Measurements from ENCODE around the gene KCNG2. TPM values are rescaled to one million over a fixed set of nuclear protein-coding genes. Genes with fewer than 3 reads are reported as not detected.

The KCNG2 gene
- total and polyA plus RNA-seq, 5 experiments from 2014 or later, result not detected

DNA sequence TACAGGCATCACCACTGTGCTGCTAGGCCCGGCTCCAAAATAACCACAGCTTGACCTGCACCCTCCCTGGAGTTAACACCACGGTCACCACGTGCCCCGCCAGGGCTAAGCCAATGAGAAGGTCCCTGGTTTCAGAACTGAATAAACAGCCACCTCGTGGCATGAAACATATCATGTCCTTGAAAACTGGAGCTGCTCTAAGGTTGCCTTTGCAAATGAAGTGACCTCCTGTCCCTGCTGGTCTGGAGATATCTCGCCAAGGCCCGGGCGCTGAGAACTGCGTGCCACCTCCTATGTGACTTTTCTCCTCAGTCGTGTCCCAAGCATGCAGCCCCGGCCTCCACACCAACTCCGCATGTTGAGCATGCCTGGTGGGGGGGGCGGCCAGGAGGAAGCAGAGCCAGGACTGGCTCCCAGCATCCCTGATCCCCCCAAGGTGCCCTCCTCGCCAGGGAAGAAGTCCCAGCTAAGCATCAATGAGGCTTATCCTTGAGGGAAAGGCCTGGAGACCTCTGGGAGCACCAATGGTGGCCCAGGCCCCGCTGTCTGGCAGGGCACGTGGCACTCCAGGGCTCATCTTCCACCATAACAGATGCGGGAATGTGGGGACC is 16.3 kb upstream of the KCNG2 start:
- POLR2A ChIA-PET, result no interaction called here
- DNase-seq (no peak), ATAC-seq (no peak)
- Mint-ChIP-seq H3K36me3 (no peaks in the 10 kb centered on the region), H3K4me3 (no peak overlapping the region), H3K9me3 (peaks cover 0 to 4% (median 0%) of the 10 kb centered on the region in 9 donors), H3K4me1 (no peaks in the 10 kb centered on the region), H3K27me3 (peaks cover 9 to 63% (median 41%) of the 10 kb centered on the region in 5 donors), H3K27ac (no peak overlapping the region)

DNA sequence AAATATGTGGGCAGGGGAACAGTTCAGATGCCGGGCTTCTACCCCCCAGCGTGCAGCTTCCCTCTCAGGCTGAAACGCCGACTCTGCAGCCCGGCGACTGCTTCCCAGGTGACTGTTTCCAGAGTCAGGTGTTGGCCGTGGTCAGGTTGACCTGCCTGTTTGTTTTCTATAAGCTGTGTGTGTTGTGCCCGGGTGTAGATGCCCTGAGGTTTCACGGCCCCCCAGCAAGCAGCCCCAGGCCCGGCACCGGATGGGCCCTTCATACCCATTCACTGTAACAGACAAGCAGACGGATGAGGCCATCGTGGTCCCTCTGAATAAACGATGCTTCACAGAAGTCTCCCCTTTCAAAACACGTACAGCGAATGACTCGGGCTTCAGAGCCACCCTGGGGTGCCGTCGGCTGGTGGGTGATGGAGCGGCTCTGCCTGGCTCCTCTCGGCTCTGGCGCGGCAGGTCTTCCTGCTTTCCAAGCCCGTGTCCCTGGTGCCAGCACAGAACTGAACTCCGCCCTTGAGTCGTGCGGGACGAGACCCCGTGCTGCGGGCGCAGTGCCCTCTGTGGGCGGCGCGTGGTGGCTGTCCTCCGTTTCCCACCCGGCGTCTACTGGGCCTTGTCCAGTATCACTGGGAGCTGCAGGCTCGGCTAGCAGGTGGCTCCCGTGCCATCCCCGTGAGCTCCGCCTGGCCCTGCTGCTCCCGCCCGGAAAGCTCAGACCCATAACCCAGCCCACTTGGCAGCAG is 15.0 kb upstream of the KCNG2 start:
- Mint-ChIP-seq H3K4me3 (no peak overlapping the region), H3K4me1 (peaks cover 0 to 3% (median 0%) of the 10 kb centered on the region in 4 donors), H3K27ac (peak overlapping the region in 1 of 10 donors; percentile 7), H3K27me3 (peaks cover 6 to 62% (median 37%) of the 10 kb centered on the region in 5 donors), H3K9me3 (no peaks in the 10 kb centered on the region), H3K36me3 (no peaks in the 10 kb centered on the region)
- no peak for ATAC-seq
- POLR2A ChIA-PET, result no interaction called here
- no peak for DNase-seq

DNA sequence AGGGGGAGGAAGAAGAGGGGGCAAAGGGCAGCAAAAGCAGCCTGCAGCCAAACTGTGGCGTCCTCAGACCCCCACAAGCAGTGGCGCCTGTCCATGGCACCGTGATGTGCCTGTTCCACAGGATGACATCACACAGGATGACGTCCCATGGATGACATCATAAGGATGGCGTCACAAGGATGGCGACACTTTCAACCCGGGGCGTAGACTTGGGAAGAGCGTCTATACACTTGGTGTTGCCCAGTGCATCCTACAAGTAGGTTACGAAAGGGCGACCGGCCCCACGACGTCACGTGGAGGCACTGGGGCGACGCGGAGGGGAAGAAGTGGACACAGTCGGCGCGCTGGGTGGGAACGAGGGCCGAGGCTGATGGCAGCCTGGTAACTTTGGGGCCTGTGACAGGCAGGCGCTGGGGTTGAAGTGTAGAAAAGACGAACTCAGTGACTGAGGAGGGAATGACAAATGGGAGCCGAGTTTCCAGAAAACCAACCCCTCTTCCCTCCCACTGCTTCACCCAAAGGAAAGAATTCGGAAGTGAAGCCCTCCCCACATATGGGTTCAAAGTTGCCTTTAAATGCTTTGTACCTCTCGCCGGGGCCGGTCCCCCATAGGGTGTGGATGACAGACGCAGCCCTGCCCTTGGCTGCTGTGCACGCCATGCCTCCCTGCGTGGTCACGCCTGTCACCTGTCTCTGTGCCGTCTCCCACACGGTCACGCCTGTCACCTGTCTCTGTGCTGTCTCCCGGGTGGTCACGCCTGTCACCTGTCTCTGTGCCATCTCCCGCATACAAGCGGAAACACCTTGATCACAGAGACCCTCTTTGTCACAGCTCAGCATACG is 13.4 kb upstream of the KCNG2 start:
- H3K27ac Mint-ChIP-seq, result peak overlapping the region in 2 of 10 donors; percentile 34 to 70
- no peaks in the 10 kb centered on the region for H3K9me3 Mint-ChIP-seq
- H3K36me3 Mint-ChIP-seq, result no peaks in the 10 kb centered on the region
- POLR2A ChIA-PET, result no interaction called here
- peaks cover 0 to 7% (median 2%) of the 10 kb centered on the region in 4 donors for H3K4me1 Mint-ChIP-seq
- peak overlapping the region in 1 of 10 donors; percentile 34 for H3K4me3 Mint-ChIP-seq
- ATAC-seq (no peak), DNase-seq (no peak)
- H3K27me3 Mint-ChIP-seq, result peaks cover 10 to 60% (median 31%) of the 10 kb centered on the region in 5 donors

DNA sequence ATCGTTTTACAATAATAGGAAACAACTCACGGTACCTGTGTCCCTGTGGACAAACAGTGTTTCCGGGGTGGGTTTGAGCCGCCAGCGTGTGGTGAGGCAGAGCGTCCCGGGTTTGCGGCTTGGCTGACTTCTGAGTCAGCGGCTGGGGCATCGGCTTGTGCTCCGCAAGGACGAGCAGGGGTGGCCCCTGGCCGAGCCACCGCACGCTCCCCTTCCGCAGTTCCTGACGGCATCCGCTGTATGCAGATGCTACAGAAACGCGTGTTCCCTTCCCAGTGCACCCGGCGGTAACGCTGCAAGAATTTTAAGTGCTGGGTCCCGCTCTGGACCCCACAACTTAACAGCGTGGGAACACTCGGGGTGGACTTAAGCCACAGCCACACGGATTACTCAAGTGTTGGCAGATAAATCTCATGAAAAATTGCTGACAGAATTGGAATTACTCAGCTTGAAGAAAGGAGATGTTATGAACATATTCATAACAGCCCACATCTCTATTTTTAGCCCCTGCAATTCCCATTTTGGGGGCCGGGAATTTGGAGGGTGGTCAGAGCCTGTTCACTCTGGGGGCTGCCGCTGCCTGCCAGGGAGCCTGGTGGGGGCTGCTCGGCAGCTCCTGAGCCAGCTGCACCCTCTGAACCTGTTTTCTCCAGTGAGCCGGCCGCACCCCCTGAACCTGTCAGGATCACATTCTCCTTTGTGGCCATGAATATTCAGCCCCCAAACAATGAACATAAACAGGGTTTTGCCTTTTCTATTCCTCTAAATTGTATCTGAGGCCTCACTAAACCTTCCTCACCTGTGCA is 12.6 kb upstream of the KCNG2 start:
- H3K27me3 Mint-ChIP-seq, result peaks cover 10 to 64% (median 37%) of the 10 kb centered on the region in 5 donors
- H3K36me3 Mint-ChIP-seq, result no peaks in the 10 kb centered on the region

DNA sequence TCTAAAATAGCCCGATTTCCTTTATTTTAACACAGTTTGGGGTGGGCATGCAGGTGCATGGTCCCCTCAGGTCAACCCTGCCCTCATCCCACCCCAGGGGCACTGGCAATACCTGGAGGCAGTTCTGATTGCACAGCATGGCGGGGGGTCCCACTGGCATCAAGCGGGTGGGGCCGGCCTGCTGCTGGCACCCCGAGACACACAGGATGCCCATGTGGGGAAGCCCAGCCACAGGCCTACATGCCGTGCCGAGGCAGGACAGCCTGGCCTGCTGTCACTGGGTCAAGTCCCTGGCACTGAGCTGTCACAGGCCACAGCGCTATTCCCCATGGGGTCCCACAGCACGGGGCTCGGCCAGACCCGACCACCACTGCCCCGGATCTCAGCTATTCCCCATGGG is 11.9 kb upstream of the KCNG2 start:
- no peak for DNase-seq
- POLR2A ChIA-PET, result no interaction called here
- Mint-ChIP-seq H3K36me3 (no peaks in the 10 kb centered on the region), H3K27me3 (peaks cover 13 to 70% (median 41%) of the 10 kb centered on the region in 5 donors), H3K27ac (no peak overlapping the region), H3K9me3 (no peaks in the 10 kb centered on the region), H3K4me1 (peaks cover 0 to 8% (median 6%) of the 10 kb centered on the region in 4 donors), H3K4me3 (no peak overlapping the region)
- no peak for ATAC-seq

More for the DNA sequence above, 12.6 kb upstream of the KCNG2 start:
- Mint-ChIP-seq H3K4me3 (peak overlapping the region in 1 of 10 donors; percentile 34), H3K27ac (no peak overlapping the region), H3K9me3 (no peaks in the 10 kb centered on the region), H3K4me1 (peaks cover 0 to 7% (median 3%) of the 10 kb centered on the region in 4 donors)
- POLR2A ChIA-PET, result no interaction called here
- DNase-seq, result no peak
- ATAC-seq, result no peak

DNA sequence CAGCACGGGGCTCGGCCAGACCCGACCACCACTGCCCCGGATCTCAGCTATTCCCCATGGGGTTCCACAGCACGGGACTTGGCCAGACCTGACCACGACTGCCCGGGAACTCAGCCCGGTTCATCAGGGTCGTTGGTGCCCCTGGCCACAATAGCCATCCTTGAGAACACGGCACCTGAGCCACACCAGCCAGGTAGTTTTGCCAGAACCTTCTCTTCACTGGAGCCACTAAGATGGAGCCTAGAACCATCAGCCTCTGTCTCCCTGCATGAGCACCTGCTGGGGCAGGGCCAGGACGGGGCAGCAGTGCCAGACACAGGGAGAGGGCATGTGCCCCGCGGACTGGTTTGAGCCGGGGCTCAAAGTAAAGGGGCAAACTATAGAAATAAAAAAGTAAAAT is 11.4 kb upstream of the KCNG2 start:
- Mint-ChIP-seq H3K27me3 (peaks cover 18 to 75% (median 46%) of the 10 kb centered on the region in 5 donors), H3K9me3 (no peaks in the 10 kb centered on the region), H3K4me3 (no peak overlapping the region), H3K36me3 (no peaks in the 10 kb centered on the region), H3K27ac (no peak overlapping the region), H3K4me1 (peaks cover under 1 to 13% (median 10%) of the 10 kb centered on the region in 4 donors)
- POLR2A ChIA-PET, result no interaction called here
- ATAC-seq, result no peak
- no peak for DNase-seq

DNA sequence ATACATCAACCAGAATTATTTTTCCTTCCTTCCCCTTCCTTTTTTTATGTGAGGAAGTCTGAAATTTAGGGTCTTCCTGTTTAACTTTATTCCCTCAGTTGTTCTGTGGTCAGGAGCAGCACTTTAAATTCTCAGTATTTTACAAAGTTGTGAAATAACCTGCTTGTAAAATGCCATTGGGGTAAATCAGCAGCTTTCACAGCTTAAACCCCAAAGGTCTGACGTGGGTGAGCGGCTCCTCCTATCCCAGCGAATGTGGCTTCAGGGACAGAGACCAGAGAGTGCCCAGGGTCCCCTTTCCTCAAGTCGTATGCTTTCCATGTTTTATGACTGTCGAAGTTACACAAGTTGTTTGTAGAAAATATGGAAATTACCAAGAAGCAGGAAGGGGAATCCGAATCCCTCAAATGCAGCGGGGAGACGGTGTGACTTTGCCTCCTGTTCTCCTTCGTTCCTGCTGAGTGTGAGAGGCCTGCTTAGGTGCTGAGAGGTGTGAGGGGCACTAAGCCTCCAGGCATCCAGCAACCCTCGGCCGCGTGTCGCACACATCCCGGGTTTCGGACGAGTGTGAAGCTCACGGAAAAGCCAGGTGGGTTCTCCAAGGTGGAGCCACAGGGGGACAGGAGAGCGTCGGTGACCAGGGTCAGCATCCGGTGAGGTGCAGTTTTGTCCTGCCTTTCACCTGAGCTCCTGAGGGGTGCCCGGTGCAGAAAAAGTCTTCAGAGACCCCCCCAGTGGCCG is 10.8 kb upstream of the KCNG2 start:
- peaks cover 2 to 19% (median 15%) of the 10 kb centered on the region in 4 donors for H3K4me1 Mint-ChIP-seq
- peak overlapping the region in 1 of 10 donors; percentile 15 for H3K4me3 Mint-ChIP-seq
- POLR2A ChIA-PET, result no interaction called here
- ATAC-seq (no peak), DNase-seq (no peak)
- no peaks in the 10 kb centered on the region for H3K9me3 Mint-ChIP-seq
- H3K27ac Mint-ChIP-seq, result no peak overlapping the region
- peaks cover 24 to 79% (median 50%) of the 10 kb centered on the region in 5 donors for H3K27me3 Mint-ChIP-seq
- H3K36me3 Mint-ChIP-seq, result no peaks in the 10 kb centered on the region

DNA sequence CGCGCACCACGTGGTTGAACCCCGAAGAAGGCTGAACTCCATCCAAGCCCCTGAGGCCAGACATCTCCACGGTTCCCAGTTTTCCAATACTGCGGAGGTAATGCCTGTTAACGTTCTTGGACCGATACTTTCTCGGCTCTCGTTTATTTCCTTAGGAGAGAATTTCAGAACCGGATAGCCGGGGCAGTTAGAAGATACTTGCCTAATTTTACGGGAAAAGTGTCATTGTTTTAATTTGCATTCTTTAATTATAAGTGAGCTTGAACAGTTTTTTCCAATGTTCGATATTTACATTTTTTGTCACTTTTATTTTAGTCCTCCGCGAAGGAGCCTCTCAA is 10.2 kb upstream of the KCNG2 start:
- Mint-ChIP-seq H3K27me3 (peaks cover 27 to 79% (median 52%) of the 10 kb centered on the region in 5 donors), H3K4me3 (peak overlapping the region in 1 of 10 donors; percentile 18), H3K36me3 (no peaks in the 10 kb centered on the region), H3K9me3 (no peaks in the 10 kb centered on the region), H3K4me1 (peaks cover 2 to 25% (median 16%) of the 10 kb centered on the region in 4 donors), H3K27ac (no peak overlapping the region)
- DNase-seq (no peak), ATAC-seq (no peak)
- POLR2A ChIA-PET, result no interaction called here

DNA sequence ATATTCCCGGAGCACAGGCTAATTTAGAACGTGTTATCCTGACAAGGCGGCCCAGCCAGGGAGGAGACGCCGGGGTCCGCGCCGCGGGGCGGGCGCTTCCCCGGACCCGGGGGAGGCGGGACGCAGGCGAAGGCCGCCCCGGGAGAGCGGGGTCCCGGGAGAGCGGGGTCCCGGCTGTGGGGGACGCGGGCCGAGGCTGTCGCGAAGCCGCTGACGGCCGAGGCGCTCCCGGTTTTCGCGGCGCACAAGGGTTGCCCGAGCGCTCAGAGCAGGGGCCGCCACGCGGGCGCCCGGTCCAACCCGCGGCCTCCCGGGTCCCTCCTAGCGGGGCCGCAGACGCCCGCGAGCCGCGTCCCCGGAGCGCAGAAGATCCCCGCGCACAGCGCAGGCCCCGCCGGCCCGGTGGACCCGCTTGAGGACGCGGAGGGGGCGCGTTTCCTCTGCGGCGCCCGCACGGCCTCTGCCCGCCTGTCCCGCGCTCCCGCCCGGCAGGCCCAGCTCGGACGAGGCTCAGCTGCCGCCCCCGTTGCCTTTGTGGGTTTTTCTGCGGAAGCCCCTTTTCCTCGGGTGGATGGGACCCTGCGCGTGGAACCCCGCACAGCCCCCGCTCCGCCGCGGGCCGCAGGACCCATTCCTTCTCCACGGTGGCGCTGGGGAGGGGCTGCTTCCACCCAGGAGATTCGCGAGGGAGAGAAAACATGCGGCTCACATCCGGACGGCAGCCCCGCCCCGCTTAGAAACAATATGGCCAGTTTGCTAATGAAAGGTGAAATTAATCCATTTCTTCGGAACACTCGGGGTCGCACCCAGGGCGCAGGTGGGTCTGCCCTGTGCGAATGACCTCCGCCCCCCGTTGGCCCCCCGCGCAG is 9.6 kb upstream of the KCNG2 start:
- no peaks in the 10 kb centered on the region for H3K36me3 Mint-ChIP-seq
- POLR2A ChIA-PET, result no interaction called here
- peak overlapping the region in 3 of 10 donors; percentile 10 to 23 (median 18) for H3K4me3 Mint-ChIP-seq
- peaks cover 31 to 82% (median 55%) of the 10 kb centered on the region in 5 donors for H3K27me3 Mint-ChIP-seq
- ATAC-seq (no peak), DNase-seq (no peak)
- H3K27ac Mint-ChIP-seq, result no peak overlapping the region
- H3K9me3 Mint-ChIP-seq, result no peaks in the 10 kb centered on the region
- peaks cover 2 to 31% (median 17%) of the 10 kb centered on the region in 4 donors for H3K4me1 Mint-ChIP-seq

DNA sequence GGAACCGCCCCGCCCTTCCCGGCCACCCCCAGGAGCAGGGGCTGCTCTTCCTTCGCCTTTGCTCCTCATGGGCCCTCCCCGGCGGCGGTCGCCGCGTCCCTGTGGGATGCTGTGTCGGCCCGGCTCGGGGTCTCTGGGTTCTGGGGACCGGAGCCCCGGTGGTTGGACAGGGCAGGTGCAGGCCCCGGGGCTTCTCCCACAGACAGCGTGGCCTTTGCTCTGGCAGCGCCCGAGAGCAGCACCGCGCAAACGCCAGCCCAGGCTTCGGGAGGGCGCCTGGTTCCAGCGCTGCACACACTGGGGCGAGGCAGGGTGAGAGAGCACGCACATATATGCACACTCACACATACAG is 9.0 kb upstream of the KCNG2 start:
- DNase-seq (no peak), ATAC-seq (no peak)
- Mint-ChIP-seq H3K4me3 (no peak overlapping the region), H3K27me3 (peaks cover 31 to 84% (median 54%) of the 10 kb centered on the region in 5 donors), H3K27ac (no peak overlapping the region), H3K4me1 (peaks cover 2 to 31% (median 17%) of the 10 kb centered on the region in 4 donors), H3K36me3 (no peaks in the 10 kb centered on the region), H3K9me3 (no peaks in the 10 kb centered on the region)
- POLR2A ChIA-PET, result no interaction called here
